Memory B cell (primary cell): ENCODE data around the gene DEFB128.
A peak's percentile ranks its signal among the peaks of the same experiment; 100 is the strongest.
"Not testable (repeated sequence)": the region's sequence is repeated elsewhere in the genome, so short reads cannot be mapped to it uniquely, and the experiment has no call there.

Experiments
- ATAC-seq: fragments of 150-1000 bp; cut with Tn5 transposase; 2 replicates; pipeline ENCODE4 v1.10.0; 2021; ENCODE audit warnings: low read depth, mild to moderate bottlenecking, moderate library complexity
- DNase-seq, 2 donors: peaks; one replicate each; pipeline ENCODE4 v3.0.0; 2022; ENCODE audit warnings: low spot score in 2 of 2
- H3K27ac Mint-ChIP-seq: one replicate; pipeline ENCODE4 v1.8.0; 2022; ENCODE audit warnings: mild to moderate bottlenecking, moderate library complexity, mixed read lengths
- H3K27me3 Mint-ChIP-seq: one replicate; pipeline ENCODE4 v1.8.0; 2022; ENCODE audit warnings: mixed read lengths
- H3K36me3 Mint-ChIP-seq: one replicate; pipeline ENCODE4 v1.8.0; 2022; ENCODE audit warnings: mild to moderate bottlenecking, mixed read lengths
- H3K4me1 Mint-ChIP-seq: one replicate; pipeline ENCODE4 v1.8.0; 2022; ENCODE audit warnings: mixed read lengths
- H3K4me3 Mint-ChIP-seq: one replicate; pipeline ENCODE4 v1.8.0; 2022; ENCODE audit warnings: mild to moderate bottlenecking, moderate library complexity, mixed read lengths
- H3K9me3 Mint-ChIP-seq: one replicate; pipeline ENCODE4 v1.8.0; 2022; ENCODE audit warnings: mixed read lengths

Gene DEFB128

GRCh38 chr20:208942-209566 is 19.5 kb upstream of the DEFB128 start:
- H3K27ac Mint-ChIP-seq: no peak overlapping the region
- no peaks in the 10 kb centered on the region for H3K27me3 Mint-ChIP-seq
- no peak overlapping the region for H3K4me3 Mint-ChIP-seq
- no peaks in the 10 kb centered on the region for H3K36me3 Mint-ChIP-seq
- DNase-seq: peak in 1 of 2 donors; percentile 23
- ATAC-seq: peak; percentile 82
- H3K4me1 Mint-ChIP-seq: no peaks in the 10 kb centered on the region
- no peaks in the 10 kb centered on the region for H3K9me3 Mint-ChIP-seq

- H3K4me3 Mint-ChIP-seq, ATAC-seq, H3K9me3 Mint-ChIP-seq, H3K27me3 Mint-ChIP-seq, H3K4me1 Mint-ChIP-seq, H3K27ac Mint-ChIP-seq, DNase-seq, H3K36me3 Mint-ChIP-seq: not testable (repeated sequence)
These were observed 14.1 kb upstream of the DEFB128 start for GRCh38 chr20:203630-204029.

- peaks cover 2% of the 10 kb centered on the region for H3K9me3 Mint-ChIP-seq
- DNase-seq: no peak
- H3K4me3 Mint-ChIP-seq: no peak overlapping the region
- H3K36me3 Mint-ChIP-seq: no peaks in the 10 kb centered on the region
- no peak overlapping the region for H3K27ac Mint-ChIP-seq
- H3K27me3 Mint-ChIP-seq: peaks cover 9% of the 10 kb centered on the region
- no peaks in the 10 kb centered on the region for H3K4me1 Mint-ChIP-seq
- ATAC-seq: no peak
These were observed 10.5 kb upstream of the DEFB128 start for GRCh38 chr20:199996-200395.

- Mint-ChIP-seq H3K27ac (no peak overlapping the region), H3K27me3 (peaks cover 9% of the 10 kb centered on the region), H3K4me3 (no peak overlapping the region), H3K36me3 (no peaks in the 10 kb centered on the region), H3K4me1 (no peaks in the 10 kb centered on the region), H3K9me3 (peaks cover 2% of the 10 kb centered on the region)
- DNase-seq: no peak
- ATAC-seq: no peak
These were observed 8.7 kb upstream of the DEFB128 start for GRCh38 chr20:198225-198624.

- DNase-seq: no peak
- no peak overlapping the region for H3K27ac Mint-ChIP-seq
- peaks cover 11% of the 10 kb centered on the region for H3K27me3 Mint-ChIP-seq
- H3K4me3 Mint-ChIP-seq: no peak overlapping the region
- H3K4me1 Mint-ChIP-seq: no peaks in the 10 kb centered on the region
- ATAC-seq: no peak
- H3K9me3 Mint-ChIP-seq: peaks cover 18% of the 10 kb centered on the region
- peaks cover 2% of the 10 kb centered on the region for H3K36me3 Mint-ChIP-seq
These were observed 1.8 kb downstream of the DEFB128 start for GRCh38 chr20:187733-188132.

- DNase-seq (no peak), ATAC-seq (no peak)
- no peak overlapping the region for H3K4me3 Mint-ChIP-seq
- H3K27me3 Mint-ChIP-seq: peaks cover 5% of the 10 kb centered on the region
- no peak overlapping the region for H3K27ac Mint-ChIP-seq
- peaks cover 2% of the 10 kb centered on the region for H3K36me3 Mint-ChIP-seq
- peaks cover 15% of the 10 kb centered on the region for H3K9me3 Mint-ChIP-seq
- no peaks in the 10 kb centered on the region for H3K4me1 Mint-ChIP-seq
These were observed 5.2 kb downstream of the DEFB128 start for GRCh38 chr20:184288-184687.

- Mint-ChIP-seq H3K4me3 (no peak overlapping the region), H3K36me3 (no peaks in the 10 kb centered on the region), H3K27ac (no peak overlapping the region), H3K9me3 (no peaks in the 10 kb centered on the region), H3K27me3 (peaks cover 2% of the 10 kb centered on the region), H3K4me1 (no peaks in the 10 kb centered on the region)
- DNase-seq (no peak), ATAC-seq (no peak)
These were observed 20.6 kb downstream of the DEFB128 start for GRCh38 chr20:168876-169275.

- DNase-seq (no peak), ATAC-seq (no peak)
- Mint-ChIP-seq H3K4me1 (no peaks in the 10 kb centered on the region), H3K9me3 (no peaks in the 10 kb centered on the region), H3K27me3 (no peaks in the 10 kb centered on the region), H3K36me3 (no peaks in the 10 kb centered on the region), H3K27ac (no peak overlapping the region), H3K4me3 (no peak overlapping the region)
These were observed 24.9 kb downstream of the DEFB128 start for GRCh38 chr20:164618-165017.

- no peak for DNase-seq
- ATAC-seq: no peak
- Mint-ChIP-seq H3K27me3 (peaks cover 14% of the 10 kb centered on the region), H3K4me1 (no peaks in the 10 kb centered on the region), H3K36me3 (no peaks in the 10 kb centered on the region), H3K9me3 (no peaks in the 10 kb centered on the region), H3K27ac (no peak within 1 kb of the TSS), H3K4me3 (no peak within 1 kb of the TSS)
These were observed 32.4 kb downstream of the DEFB128 start, which contains the start of gene DEFB127 for GRCh38 chr20:157154-157553. TSS of gene DEFB127 (plus strand) at chr20:157454. CDS start at chr20:157545, 91 bp downstream.

- Mint-ChIP-seq H3K36me3 (no peaks in the 10 kb centered on the region), H3K4me3 (no peak overlapping the region), H3K9me3 (no peaks in the 10 kb centered on the region), H3K27ac (no peak overlapping the region), H3K27me3 (peaks cover 23% of the 10 kb centered on the region), H3K4me1 (no peaks in the 10 kb centered on the region)
- ATAC-seq (no peak), DNase-seq (no peak)
These were observed 37.4 kb downstream of the DEFB128 start for GRCh38 chr20:152131-152530.

- Mint-ChIP-seq H3K36me3 (no peaks in the 10 kb centered on the region), H3K9me3 (no peaks in the 10 kb centered on the region), H3K4me1 (no peaks in the 10 kb centered on the region), H3K27ac (no peak overlapping the region), H3K27me3 (peaks cover 23% of the 10 kb centered on the region), H3K4me3 (no peak overlapping the region)
- no peak for ATAC-seq
- no peak for DNase-seq
These were observed 43.6 kb downstream of the DEFB128 start for GRCh38 chr20:145877-146276.

- no peaks in the 10 kb centered on the region for H3K36me3 Mint-ChIP-seq
- DNase-seq (no peak), ATAC-seq (no peak)
- no peak within 1 kb of the TSS for H3K4me3 Mint-ChIP-seq
- peaks cover 17% of the 10 kb centered on the region for H3K27me3 Mint-ChIP-seq
- peaks cover 3% of the 10 kb centered on the region for H3K9me3 Mint-ChIP-seq
- no peaks in the 10 kb centered on the region for H3K4me1 Mint-ChIP-seq
- H3K27ac Mint-ChIP-seq: no peak within 1 kb of the TSS
These were observed 47.2 kb downstream of the DEFB128 start, which contains the start of gene DEFB126 for GRCh38 chr20:142290-142689. TSS of gene DEFB126 (plus strand) at chr20:142590. CDS start at chr20:142629, 39 bp downstream.
